ENCODE measurements around the gene C2CD4C.
"Not testable (repeated sequence)": the region's sequence is repeated elsewhere in the genome, so short reads cannot be mapped to it uniquely, and the experiment has no call there.

The C2CD4C gene, protein sequence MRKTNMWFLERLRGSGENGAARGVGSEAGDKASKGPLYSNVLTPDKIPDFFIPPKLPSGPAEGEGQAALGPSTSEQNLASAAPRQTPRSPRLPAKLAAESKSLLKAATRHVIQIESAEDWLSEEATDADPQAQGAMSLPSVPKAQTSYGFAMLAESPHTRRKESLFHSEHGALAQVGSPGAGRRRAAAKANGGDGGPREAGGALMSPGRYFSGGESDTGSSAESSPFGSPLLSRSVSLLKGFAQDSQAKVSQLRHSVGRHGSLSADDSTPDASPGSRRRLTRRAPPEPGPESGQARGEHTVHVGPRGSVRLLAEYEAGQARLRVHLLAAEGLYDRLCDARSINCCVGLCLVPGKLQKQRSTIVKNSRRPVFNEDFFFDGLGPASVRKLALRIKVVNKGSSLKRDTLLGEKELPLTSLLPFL

GRCh38 chr19:408902-409515 lies at the start of gene C2CD4C:
Gene C2CD4C (minus strand): TSS chr19:409147. CDS start chr19:408361, 786 bp downstream.
- peak; percentile 40 for DNase-seq

GRCh38 chr19:458091-459042 lies 49.4 kb upstream of the C2CD4C start:
- DNase-seq, result no peak

DNA sequence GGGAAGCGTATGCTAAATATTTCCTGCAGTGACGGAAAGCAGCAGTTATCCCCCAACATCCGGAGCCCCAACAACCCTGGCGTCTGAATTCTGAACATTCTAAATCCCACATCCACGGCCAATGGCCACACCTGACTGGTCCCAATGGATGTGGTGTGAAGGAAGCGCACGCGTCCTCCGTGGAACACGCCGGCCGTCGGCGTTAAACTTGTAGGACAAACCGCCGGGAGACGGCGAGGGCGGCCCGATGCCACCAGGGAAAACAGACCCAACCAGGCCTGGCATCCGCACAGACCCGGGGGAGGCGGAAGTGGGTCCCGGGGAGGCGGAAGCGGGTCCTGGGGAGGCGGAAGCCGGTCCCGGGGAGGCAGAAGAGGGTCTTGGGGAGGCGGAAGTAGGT lies 48.7 kb upstream of the C2CD4C start:
- no peak for DNase-seq

DNA sequence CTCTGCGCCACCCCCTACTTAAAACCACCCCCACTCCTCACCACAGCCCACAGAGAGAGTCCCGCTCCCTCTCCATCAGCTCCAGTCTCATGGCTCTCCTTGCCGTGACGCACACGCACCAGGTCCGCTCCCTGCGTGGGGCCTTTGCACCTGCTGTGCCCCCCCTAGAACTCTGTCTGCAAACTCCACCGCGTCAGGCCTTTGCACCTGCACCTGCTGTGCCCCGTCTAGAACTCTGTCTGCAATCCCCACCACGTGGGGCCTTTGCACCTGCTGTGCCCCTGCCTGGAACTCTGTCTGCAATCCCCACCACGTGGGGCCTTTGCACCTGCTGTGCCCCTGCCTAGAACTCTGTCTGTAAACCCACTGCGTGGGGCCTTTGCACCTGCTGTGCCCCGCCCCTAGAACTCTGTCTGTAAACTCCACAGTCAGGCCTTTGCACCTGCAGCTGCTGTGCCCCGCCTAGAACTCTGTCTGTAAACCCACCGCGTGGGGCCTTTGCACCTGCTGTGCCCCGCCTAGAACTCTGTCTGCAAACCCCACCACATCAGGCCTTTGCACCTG lies 47.7 kb upstream of the C2CD4C start:
- no peak for DNase-seq

- DNase-seq, result no peak
Observed at GRCh38 chr19:455851-456546, 47.1 kb upstream of the C2CD4C start.

- DNase-seq, result no peak
Observed at GRCh38 chr19:455031-455705, 46.2 kb upstream of the C2CD4C start.

GRCh38 chr19:453606-454005 lies 44.7 kb upstream of the C2CD4C start:
- no peak for DNase-seq

DNA sequence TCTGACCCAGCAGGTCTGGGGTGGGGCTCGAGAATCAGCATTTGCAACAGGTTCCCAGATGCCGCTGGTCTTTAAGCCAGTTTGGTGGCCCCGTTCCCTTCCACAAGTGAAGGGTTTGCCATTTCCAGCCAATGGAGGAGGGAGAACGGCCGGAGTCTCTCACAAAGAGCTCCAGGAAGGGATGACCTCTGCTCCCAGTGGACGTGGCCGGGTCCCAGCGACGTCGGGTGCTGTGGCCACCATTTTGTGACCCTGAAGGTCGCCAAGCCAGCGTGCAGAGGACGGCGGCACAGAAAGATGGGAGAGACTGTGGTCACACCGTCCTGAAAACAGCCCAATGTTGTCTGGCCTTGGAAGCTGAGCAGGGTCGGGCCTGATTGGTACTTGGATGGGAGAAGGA lies 43.9 kb upstream of the C2CD4C start:
- no peak for DNase-seq

DNA sequence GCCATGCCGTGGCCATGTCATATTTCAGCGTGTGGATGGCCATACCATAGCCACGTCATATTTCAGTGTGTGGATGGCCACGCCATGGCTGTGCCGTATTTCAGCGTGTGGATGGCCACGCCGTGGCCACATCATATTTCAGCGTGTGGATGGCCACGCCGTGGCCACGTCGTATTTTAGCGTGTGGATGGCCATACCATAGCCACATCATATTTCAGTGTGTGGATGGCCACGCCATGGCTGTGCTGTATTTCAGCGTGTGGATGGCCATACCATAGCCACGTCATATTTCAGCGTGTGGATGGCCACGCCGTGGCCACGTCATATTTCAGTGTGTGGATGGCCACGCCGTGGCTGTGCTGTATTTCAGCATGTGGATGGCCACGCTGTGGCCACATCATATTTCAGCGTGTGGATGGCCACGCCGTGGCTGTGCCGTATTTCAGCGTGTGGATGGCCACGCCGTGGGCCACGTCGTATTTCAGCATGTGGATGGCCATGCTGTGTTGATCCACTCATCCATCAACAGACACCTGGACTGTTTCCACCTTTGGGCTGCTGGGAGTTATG lies 42.0 kb upstream of the C2CD4C start:
- not testable (repeated sequence) for DNase-seq

DNA sequence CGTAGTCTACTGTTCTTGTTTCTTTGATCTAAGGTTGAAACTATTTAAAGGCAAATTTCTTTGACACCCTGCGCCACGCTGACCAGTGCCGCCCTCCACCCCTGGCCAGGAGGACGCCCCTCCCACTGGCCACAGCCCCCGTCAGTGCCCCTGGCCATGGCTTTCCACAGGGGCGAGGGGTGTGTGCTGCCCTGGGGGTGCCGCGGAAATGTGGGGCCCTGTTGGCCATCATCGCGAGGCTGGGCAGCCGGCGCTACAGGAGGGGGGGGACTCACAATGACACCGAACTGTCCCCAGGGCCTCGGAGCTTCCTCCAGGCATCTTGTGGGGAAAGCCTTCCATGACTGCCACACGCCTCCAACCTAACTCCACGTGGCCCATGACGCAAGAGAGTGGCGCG lies 41.0 kb upstream of the C2CD4C start:
- DNase-seq, result no peak

GRCh38 chr19:447816-448560 lies 39.0 kb upstream of the C2CD4C start:
- DNase-seq, result peak; percentile 24

DNA sequence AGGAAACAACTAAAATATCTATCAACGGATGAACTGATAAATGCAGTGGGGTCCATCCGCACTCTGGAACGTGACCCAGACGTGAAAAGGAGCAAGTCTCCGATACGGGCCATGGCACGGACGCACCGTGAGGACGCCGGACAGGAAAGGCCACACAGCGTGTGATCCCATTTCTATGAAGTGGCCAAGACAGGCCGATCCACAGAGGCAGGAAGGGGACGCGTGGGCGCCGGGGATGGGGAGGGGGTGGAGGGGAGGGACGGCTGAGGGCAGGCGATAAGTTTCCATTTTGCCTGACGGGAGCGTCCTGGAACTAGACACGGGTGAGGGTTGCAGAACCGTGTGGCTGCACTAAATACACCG lies 38.1 kb upstream of the C2CD4C start:
- DNase-seq, result no peak

DNA sequence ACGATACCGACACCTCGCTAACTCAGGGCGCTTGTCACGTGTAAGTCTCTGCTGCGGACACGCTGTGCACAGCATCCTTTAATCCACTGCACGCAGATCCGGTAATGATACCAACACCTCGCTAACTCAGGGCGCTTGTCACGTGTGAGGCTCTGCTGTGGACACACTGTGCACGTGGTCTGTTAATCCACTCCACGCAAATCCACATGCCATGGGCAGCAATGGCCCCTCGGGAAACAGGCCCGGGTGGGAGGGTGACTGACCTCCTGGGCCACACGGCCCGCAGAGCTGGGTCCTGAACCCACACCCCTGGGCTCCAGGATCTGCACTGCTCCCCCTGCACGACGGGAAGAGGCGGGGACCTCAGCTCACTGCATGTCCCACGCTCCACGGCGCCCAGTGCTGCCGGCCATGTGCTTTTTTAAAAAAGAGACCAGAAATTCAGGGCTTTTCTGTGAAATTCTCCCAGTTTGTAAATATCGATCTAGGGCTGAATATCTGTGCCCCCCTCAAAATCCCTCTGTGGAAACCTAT lies 35.8 kb upstream of the C2CD4C start:
- no peak for DNase-seq

- no peak for DNase-seq
Observed at GRCh38 chr19:443005-443404, 34.1 kb upstream of the C2CD4C start.

- DNase-seq, result no peak
Observed at GRCh38 chr19:442085-442484, 33.1 kb upstream of the C2CD4C start.

- no peak for DNase-seq
Observed at GRCh38 chr19:441213-441836, 32.4 kb upstream of the C2CD4C start.

- no peak for DNase-seq
Observed at GRCh38 chr19:440391-441212, 31.7 kb upstream of the C2CD4C start.

- no peak for DNase-seq
Observed at GRCh38 chr19:439167-439900, 30.4 kb upstream of the C2CD4C start.

All from DMS53 (cell line).